Gastrocnemius medialis (tissue), 4 donors: ENCODE measurements around the gene PKLR.

ENCODE experiments used
- CTCF ChIP-seq, 5 experiments: fragments of 450-650 bp in 3 of 5; fragments of 200-600 bp in 2 of 5; sonication (generic) in 2 of 5; IDR thresholded peaks in 4 of 5; conservative IDR thresholded peaks in 1 of 5; 1 replicate in 4 of 5; 2 replicates in 1 of 5; pipeline ENCODE4 v1.5.1; 2016 to 2019; ENCODE audit warnings: antibody characterized with exemption in 5 of 5, mild to moderate bottlenecking in 3 of 5, moderate library complexity in 3 of 5
- POLR2A ChIP-seq, 2 donors: fragments of 450-650 bp; IDR thresholded peaks; one replicate each; pipeline ENCODE4 v1.6.1; 2017; ENCODE audit warnings: antibody characterized with exemption in 2 of 2, mild to moderate bottlenecking in 2 of 2, moderate library complexity in 2 of 2

- TF ChIP-seq CTCF (IDR thresholded peaks at IDR 0.05 in 4 of 5, conservative IDR thresholded peaks at IDR 0.05 in 1 of 5) (no peak), POLR2A (IDR thresholded peaks at IDR 0.05) (no peak)
Observed at GRCh38 chr1:155268630-155269029, 32.6 kb downstream of the PKLR start.
